Neural cell (in vitro differentiated cells): ENCODE measurements around the gene ADSS2. TPM values are rescaled to one million over a fixed set of nuclear protein-coding genes. Genes with fewer than 3 reads are reported as not detected.

Source experiments
- H2AFZ ChIP-seq: fragments of 200-600, 300-800 bp; sonication (generic), shearing (Covaris generic); 2 replicates; pipeline ENCODE4 v1.6.0; 2014; ENCODE audit warnings: low read depth, mild to moderate bottlenecking, antibody characterized with exemption, low read length, moderate library complexity
- H3F3A ChIP-seq: fragments of 200-600 bp; shearing (Covaris generic); 2 replicates; pipeline ENCODE4 v1.6.1; 2016; ENCODE audit warnings: mild to moderate bottlenecking, moderate library complexity, mixed read lengths, antibody characterized with exemption, low read length; ENCODE audit not compliant: insufficient read depth, poor library complexity, severe bottlenecking
- H3K27ac ChIP-seq: fragments of 200-600, 300-800 bp; sonication (generic), shearing (Covaris generic); 2 replicates; pipeline ENCODE4 v1.5.1; 2014; ENCODE audit warnings: mild to moderate bottlenecking, low read length, moderate library complexity
- H3K27me3 ChIP-seq: fragments of 300-800, 200-600 bp; sonication (generic), shearing (Covaris generic); 2 replicates; pipeline ENCODE4 v1.6.0; 2014; ENCODE audit warnings: mild to moderate bottlenecking, low read depth, low read length, moderate library complexity; ENCODE audit not compliant: insufficient read depth
- H3K36me3 ChIP-seq: fragments of 300-800, 200-600 bp; sonication (generic), shearing (Covaris generic); 2 replicates; pipeline ENCODE4 v1.5.1; 2014; ENCODE audit warnings: mild to moderate bottlenecking, antibody characterized with exemption, low read length, moderate library complexity; ENCODE audit not compliant: insufficient read depth
- H3K4me2 ChIP-seq: fragments of 300-800, 200-600 bp; sonication (generic), shearing (Covaris generic); 2 replicates; pipeline ENCODE4 v1.6.0; 2014; ENCODE audit warnings: mild to moderate bottlenecking, low read length
- H3K4me3 ChIP-seq: fragments of 300-800, 200-600 bp; sonication (generic), shearing (Covaris generic); 2 replicates; pipeline ENCODE4 v1.5.1; 2014; ENCODE audit warnings: mild to moderate bottlenecking, low read length, moderate library complexity
- H3K79me2 ChIP-seq: fragments of 200-600 bp; shearing (Covaris generic); replicated peaks from 2 replicates; pipeline ENCODE4 v1.6.0; 2014; ENCODE audit warnings: mild to moderate bottlenecking, low read length, moderate library complexity; ENCODE audit not compliant: insufficient read depth
- H3K9ac ChIP-seq: fragments of 300-800, 200-600 bp; sonication (generic), shearing (Covaris generic); 2 replicates; pipeline ENCODE4 v1.6.1; 2016; ENCODE audit warnings: mild to moderate bottlenecking, low read length, mixed read lengths
- H3K9me2 ChIP-seq: fragments of 200-600 bp; shearing (Covaris generic); 2 replicates; pipeline ENCODE4 v1.6.1; 2016; ENCODE audit warnings: mild to moderate bottlenecking, low read length, mixed read lengths; ENCODE audit not compliant: insufficient read depth
- H3K9me3 ChIP-seq: fragments of 200-600, 300-800 bp; sonication (generic), shearing (Covaris generic); 2 replicates; pipeline ENCODE4 v1.6.1; 2016; ENCODE audit warnings: mild to moderate bottlenecking, mixed run types, low read length, moderate library complexity, mixed read lengths
- H4K20me1 ChIP-seq: fragments of 200-600 bp; shearing (Covaris generic); 2 replicates; pipeline ENCODE4 v1.6.1; 2016; ENCODE audit warnings: mild to moderate bottlenecking, mixed run types; ENCODE audit not compliant: insufficient read depth
- EP300 ChIP-seq: fragments of 450-650 bp; conservative IDR thresholded peaks from 2 replicates; pipeline ENCODE4 v1.6.1; 2014; ENCODE audit warnings: antibody characterized with exemption, mild to moderate bottlenecking, moderate library complexity; ENCODE audit not compliant: poor library complexity, severe bottlenecking
- EZH2 ChIP-seq: fragments of 200-600, 300-800 bp; shearing (Covaris generic), sonication (generic); IDR thresholded peaks from 2 replicates; pipeline ENCODE4 v1.6.1; 2014; ENCODE audit warnings: antibody characterized with exemption, low read length, borderline replicate concordance, mild to moderate bottlenecking; ENCODE audit not compliant: insufficient read depth, poor library complexity, severe bottlenecking
- MXI1 ChIP-seq: fragments of 450-650 bp; conservative IDR thresholded peaks from 2 replicates; pipeline ENCODE4 v1.6.1; 2014; ENCODE audit warnings: antibody characterized with exemption, mild to moderate bottlenecking; ENCODE audit not compliant: poor library complexity, severe bottlenecking
- POLR2AphosphoS5 ChIP-seq: IDR thresholded peaks from 2 replicates; pipeline ENCODE4 v1.6.1; 2012
- RAD21 ChIP-seq: fragments of 450-650 bp; conservative IDR thresholded peaks from 2 replicates; pipeline ENCODE4 v1.6.1; 2014; ENCODE audit warnings: antibody characterized with exemption, mild to moderate bottlenecking, moderate library complexity
- SMC3 ChIP-seq: fragments of 450-650 bp; conservative IDR thresholded peaks from 2 replicates; pipeline ENCODE4 v1.6.1; 2014; ENCODE audit warnings: antibody characterized with exemption, mild to moderate bottlenecking, moderate library complexity; ENCODE audit not compliant: poor library complexity
- TAF1 ChIP-seq: IDR thresholded peaks from 2 replicates; pipeline ENCODE4 v1.6.1; 2012; ENCODE audit warnings: low read depth
- polyA plus RNA-seq: library from polyadenylated mRNA; depleted of rRNA; stranded (reverse); fragments of >200 nt; gene quantifications from 2 replicates; pipeline ENCODE4 v1.2.3, GENCODE V29; 2014
- TF ChIP-seq, protein P1 (sequence below): fragments of 450-650 bp; IDR thresholded peaks from 2 replicates; pipeline ENCODE4 v1.5.1; 2014; ENCODE audit warnings: antibody characterized with exemption, mild to moderate bottlenecking, moderate library complexity; ENCODE audit not compliant: poor library complexity, severe bottlenecking
- TF ChIP-seq, protein P2 (sequence below): IDR thresholded peaks from 2 replicates; pipeline ENCODE4 v1.6.1; 2012; ENCODE audit warnings: borderline replicate concordance

Gene ADSS2
- polyA plus RNA-seq, 1 donor from 2014 or later: 86.1 TPM

DNA sequence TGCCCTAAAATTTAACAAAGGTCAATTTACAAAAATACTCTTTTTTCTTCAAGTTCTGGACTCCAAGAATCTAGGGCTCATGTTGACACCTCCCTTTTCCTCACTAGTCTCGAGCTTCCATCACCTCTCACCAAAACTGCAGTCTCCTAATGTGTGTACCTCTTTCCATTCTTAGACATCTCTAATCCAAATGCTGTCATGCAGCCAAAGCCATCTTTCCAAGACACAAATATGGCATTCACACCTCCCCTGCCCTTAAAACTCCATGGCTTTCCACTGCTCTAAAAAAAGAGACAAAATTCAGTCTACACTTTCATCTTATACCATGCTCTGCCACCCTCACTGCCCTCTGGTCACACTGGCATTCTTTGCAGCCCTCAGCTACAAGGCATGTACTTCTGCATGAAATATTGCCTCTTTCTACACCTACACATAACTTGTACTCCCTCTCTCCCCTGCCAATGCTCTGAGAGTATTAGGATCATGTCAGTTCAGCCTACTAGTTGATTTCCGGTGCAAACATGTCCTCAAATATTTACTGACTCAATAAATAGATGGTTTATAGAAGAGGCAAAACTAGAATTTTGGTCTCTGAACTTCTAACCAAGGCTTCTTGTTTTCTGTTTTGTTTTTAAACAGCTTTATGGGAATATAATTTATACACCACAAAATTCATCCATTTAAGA, 26.9 kb downstream of the ADSS2 start:
- Histone ChIP-seq H2AFZ (no peak overlapping the region), H3K36me3 (peaks cover 11% of the 10 kb centered on the region), H3K9me3 (no peaks in the 10 kb centered on the region), H3K9ac (no peak overlapping the region), H3K27me3 (no peaks in the 10 kb centered on the region), H3K4me3 (no peak overlapping the region), H3K4me2 (no peak overlapping the region), H3K79me2 (no peaks in the 10 kb centered on the region), H3K27ac (no peak overlapping the region), H3F3A (no peaks in the 10 kb centered on the region), H3K9me2 (no peaks in the 10 kb centered on the region), H4K20me1 (no peaks in the 10 kb centered on the region)
- TF ChIP-seq MXI1: no peak
- no peak for TF ChIP-seq RAD21
- TF ChIP-seq, protein P1, sequence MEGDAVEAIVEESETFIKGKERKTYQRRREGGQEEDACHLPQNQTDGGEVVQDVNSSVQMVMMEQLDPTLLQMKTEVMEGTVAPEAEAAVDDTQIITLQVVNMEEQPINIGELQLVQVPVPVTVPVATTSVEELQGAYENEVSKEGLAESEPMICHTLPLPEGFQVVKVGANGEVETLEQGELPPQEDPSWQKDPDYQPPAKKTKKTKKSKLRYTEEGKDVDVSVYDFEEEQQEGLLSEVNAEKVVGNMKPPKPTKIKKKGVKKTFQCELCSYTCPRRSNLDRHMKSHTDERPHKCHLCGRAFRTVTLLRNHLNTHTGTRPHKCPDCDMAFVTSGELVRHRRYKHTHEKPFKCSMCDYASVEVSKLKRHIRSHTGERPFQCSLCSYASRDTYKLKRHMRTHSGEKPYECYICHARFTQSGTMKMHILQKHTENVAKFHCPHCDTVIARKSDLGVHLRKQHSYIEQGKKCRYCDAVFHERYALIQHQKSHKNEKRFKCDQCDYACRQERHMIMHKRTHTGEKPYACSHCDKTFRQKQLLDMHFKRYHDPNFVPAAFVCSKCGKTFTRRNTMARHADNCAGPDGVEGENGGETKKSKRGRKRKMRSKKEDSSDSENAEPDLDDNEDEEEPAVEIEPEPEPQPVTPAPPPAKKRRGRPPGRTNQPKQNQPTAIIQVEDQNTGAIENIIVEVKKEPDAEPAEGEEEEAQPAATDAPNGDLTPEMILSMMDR: no peak
- no peak for TF ChIP-seq POLR2AphosphoS5
- TF ChIP-seq TAF1: no peak

DNA sequence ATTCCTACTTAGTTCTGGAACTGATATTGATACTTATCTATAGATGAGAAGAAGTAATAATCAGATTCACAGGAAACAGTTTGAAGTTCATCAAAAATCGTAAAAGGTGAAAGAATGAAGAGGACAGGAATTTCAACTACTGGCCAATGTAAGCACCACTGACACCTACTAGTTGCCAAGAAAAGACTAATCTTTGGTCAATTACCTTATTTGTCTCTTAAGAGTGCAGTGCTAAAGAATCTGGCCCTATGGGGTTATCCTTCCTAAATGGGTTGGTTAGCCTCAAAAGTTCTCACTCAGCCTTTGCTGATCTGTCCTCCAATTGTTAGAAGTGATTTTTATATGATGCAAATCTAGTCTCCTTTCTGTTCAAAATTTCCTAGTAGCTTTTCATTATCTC, 29.5 kb downstream of the ADSS2 start:
- peaks cover 12% of the 10 kb centered on the region for H3K36me3 ChIP-seq
- no peaks in the 10 kb centered on the region for H3K9me3 ChIP-seq
- no peak overlapping the region for H3K4me3 ChIP-seq
- H3K4me2 ChIP-seq: no peak overlapping the region
- TF ChIP-seq TAF1 (no peak), SMC3 (no peak), POLR2AphosphoS5 (no peak), EZH2 (no peak), RAD21 (no peak), EP300 (no peak), MXI1 (no peak)
- TF ChIP-seq, protein P2, sequence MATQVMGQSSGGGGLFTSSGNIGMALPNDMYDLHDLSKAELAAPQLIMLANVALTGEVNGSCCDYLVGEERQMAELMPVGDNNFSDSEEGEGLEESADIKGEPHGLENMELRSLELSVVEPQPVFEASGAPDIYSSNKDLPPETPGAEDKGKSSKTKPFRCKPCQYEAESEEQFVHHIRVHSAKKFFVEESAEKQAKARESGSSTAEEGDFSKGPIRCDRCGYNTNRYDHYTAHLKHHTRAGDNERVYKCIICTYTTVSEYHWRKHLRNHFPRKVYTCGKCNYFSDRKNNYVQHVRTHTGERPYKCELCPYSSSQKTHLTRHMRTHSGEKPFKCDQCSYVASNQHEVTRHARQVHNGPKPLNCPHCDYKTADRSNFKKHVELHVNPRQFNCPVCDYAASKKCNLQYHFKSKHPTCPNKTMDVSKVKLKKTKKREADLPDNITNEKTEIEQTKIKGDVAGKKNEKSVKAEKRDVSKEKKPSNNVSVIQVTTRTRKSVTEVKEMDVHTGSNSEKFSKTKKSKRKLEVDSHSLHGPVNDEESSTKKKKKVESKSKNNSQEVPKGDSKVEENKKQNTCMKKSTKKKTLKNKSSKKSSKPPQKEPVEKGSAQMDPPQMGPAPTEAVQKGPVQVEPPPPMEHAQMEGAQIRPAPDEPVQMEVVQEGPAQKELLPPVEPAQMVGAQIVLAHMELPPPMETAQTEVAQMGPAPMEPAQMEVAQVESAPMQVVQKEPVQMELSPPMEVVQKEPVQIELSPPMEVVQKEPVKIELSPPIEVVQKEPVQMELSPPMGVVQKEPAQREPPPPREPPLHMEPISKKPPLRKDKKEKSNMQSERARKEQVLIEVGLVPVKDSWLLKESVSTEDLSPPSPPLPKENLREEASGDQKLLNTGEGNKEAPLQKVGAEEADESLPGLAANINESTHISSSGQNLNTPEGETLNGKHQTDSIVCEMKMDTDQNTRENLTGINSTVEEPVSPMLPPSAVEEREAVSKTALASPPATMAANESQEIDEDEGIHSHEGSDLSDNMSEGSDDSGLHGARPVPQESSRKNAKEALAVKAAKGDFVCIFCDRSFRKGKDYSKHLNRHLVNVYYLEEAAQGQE: no peak
- TF ChIP-seq, protein P1: no peak
- no peaks in the 10 kb centered on the region for H3K27me3 ChIP-seq
- no peaks in the 10 kb centered on the region for H3F3A ChIP-seq
- H3K27ac ChIP-seq: no peak overlapping the region
- no peaks in the 10 kb centered on the region for H4K20me1 ChIP-seq
- H3K9ac ChIP-seq: no peak overlapping the region
- no peak overlapping the region for H2AFZ ChIP-seq
- H3K9me2 ChIP-seq: no peaks in the 10 kb centered on the region
- no peaks in the 10 kb centered on the region for H3K79me2 ChIP-seq
